ENCODE data around the gene DNAI4.

DNAI4 gene

DNA sequence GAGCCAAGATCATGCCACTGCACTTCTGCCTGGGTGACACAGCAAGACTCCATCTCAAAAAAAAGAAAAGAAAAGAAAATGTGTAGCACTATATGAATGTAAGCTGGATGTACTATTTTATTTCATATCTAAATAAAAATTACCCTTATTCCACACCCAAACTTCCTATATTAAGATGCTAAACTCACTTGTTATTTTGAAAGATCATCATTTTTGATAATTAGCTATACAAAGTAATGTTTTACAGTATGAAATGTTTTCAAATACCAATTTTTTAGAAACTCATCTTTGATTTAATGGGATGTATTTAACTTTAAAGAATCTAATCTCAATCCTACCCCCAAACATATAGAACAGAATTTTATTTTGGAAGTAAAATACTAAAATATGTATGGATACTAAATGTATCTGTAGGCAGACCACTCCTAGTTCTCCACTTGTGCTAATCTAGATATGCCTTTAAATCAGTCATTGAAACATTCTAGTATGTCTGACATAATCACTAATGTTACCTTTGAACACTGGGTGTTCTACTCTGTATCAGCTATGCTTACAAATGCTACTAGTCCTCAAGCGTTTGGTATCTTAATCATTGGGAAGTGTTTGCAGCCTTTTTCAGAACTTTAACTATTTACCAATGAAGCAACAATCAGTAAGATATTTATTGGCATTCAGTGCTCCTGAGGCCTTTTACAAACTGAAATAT lies 13.0 kb upstream of the DNAI4 start:
- no peak for TF ChIP-seq CTCF (IDR thresholded peaks at IDR 0.05)
- no peak for DNase-seq (ENCODE audit: low spot score)
- H3K27ac ChIP-seq, result no peak overlapping the region
- H3K4me3 ChIP-seq, result no peak overlapping the region

GRCh38 chr1:66933887-66934700 lies 9.4 kb upstream of the DNAI4 start:
- peak overlapping the region in 1 of 2 donors; percentile 14 for H3K27ac ChIP-seq
- no peak for TF ChIP-seq CTCF (IDR thresholded peaks at IDR 0.05)
- no peak for DNase-seq (ENCODE audit: low spot score)
- H3K4me3 ChIP-seq, result peak overlapping the region; percentile 20

- Histone ChIP-seq H3K4me3 (peak overlapping the region; percentile 11), H3K27ac (peak overlapping the region in 1 of 2 donors; percentile 7)
- no peak for DNase-seq (ENCODE audit: low spot score)
- TF ChIP-seq CTCF (IDR thresholded peaks at IDR 0.05), result no peak
These were observed 7.6 kb upstream of the DNAI4 start for GRCh38 chr1:66932291-66932690.

DNA sequence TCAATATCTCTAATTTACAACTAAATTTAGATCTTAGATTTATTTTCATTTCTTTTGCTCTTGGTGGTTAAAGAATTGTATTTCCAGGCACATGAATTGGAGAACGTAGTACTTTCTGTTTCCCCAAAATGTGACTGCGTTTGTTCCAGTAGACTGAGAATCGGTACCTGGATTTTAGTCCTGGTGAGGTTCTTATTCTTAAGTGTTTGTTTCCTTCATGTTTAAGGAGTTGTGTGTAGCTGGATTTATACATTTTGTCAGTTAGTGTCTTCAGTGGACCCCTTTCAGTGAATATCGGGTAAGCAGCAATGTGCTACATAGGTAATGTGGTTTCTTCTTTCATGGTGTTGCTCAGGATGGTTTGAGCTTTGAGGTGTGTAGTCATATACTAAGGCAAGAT lies 6.9 kb upstream of the DNAI4 start:
- no peak for DNase-seq (ENCODE audit: low spot score)
- Histone ChIP-seq H3K4me3 (peak overlapping the region; percentile 94), H3K27ac (peak overlapping the region in 1 of 2 donors; percentile 98)
- TF ChIP-seq CTCF (IDR thresholded peaks at IDR 0.05), result no peak

DNA sequence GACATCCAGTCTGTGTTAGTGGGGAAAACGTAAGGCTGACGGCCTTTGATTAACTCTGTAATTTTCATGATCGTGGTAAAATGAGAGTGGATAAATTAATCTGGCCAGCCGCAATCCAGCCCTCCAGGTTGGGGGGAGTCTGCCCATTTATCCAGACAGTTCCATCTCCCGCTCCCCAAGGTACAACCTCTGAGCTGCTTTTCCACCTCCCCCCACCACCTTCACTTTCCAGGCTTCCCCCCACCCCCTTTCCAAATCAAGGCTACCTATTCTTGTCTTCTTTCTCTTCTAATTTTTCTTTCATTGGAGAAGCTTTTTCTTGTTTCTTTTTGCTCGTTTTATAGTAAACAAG lies 6.1 kb upstream of the DNAI4 start:
- TF ChIP-seq CTCF (IDR thresholded peaks at IDR 0.05), result no peak
- no peak for DNase-seq (ENCODE audit: low spot score)
- Histone ChIP-seq H3K4me3 (peak overlapping the region; percentile 94), H3K27ac (peak overlapping the region; percentile 98)

- H3K4me3 ChIP-seq, result peak overlapping the region; percentile 94
- DNase-seq (ENCODE audit: low spot score), result peak; percentile 98
- H3K27ac ChIP-seq, result peak overlapping the region; percentile 98
- peak; percentile 14 for TF ChIP-seq CTCF (IDR thresholded peaks at IDR 0.05)
These were observed 5.6 kb upstream of the DNAI4 start for GRCh38 chr1:66929999-66930822.

Data from coronary artery (tissue), 2 donors.